Measurements from ENCODE around the gene RABL3.

RABL3 gene

DNA sequence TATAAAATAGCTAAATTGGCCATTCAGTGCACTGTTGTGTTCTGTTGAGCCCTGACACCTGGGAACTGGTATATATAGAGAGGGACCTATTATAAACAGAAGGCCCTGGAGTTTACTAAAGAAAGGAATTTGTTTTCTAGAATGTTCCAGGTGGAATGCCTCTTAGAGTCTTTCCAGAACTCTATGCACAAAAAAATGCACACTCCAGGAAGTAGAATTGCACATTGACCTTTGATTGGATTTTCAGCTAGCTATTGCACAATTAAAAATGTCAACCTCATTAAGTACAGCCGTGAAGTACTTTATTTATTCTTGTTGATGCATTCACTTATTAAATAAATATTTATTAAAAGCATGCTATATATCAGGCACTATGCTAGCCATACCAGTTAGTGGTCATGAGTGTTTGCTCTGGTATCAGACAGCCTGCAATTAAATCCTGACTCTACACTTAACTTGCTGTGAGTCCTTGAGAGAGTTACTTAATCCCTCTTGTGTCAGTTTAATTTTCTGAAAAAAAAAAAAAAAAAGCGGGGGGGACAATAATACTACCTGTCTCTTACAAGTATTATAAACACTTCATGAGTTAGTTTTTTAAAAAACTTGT is 105.4 kb downstream of the RABL3 start:
- no peak overlapping the region for H3K4me3 ChIP-seq (ENCODE audit: control insufficient read depth, low read depth, low read length)
- TF ChIP-seq CTCF (conservative IDR thresholded peaks at IDR 0.05; ENCODE audit: control insufficient read depth, insufficient read depth, low read depth, low read length) = no peak
- no peak for DNase-seq (ENCODE audit: low read depth)

Data from fibroblast of mammary gland (primary cell).